Measurements from ENCODE around the gene ZMIZ1. TPM values are rescaled to one million over a fixed set of nuclear protein-coding genes. Genes with fewer than 3 reads are reported as not detected.

Gene ZMIZ1
- polyA plus RNA-seq, 2 of the 4 experiments (the other 2 are of a cell fraction): 8.1 to 30.3 TPM

- no peak overlapping the region for H3K27ac ChIP-seq
- H3K9me3 ChIP-seq: no peaks in the 10 kb centered on the region
- H3K4me2 ChIP-seq: no peak overlapping the region
- 0 out of 3 replicates have a peak, but pooled peaks cover 2% of the 10 kb centered on the region for H3K4me1 ChIP-seq
- H3K4me3 ChIP-seq: no peak overlapping the region
- ChIA-PET CTCF (no interaction called here), POLR2A (no interaction called here)
- WGBS (ENCODE audit: missing lambda C conversion rate): 92% methylated on average over 11 of the region's 14 CpGs
- TF ChIP-seq CBX8 (IDR thresholded peaks at IDR 0.05) (no peak), JUNB (IDR thresholded peaks at IDR 0.05) (no peak), PHF8 (IDR thresholded peaks at IDR 0.05; ENCODE audit: borderline replicate concordance, low read depth) (no peak)
- TF ChIP-seq, protein P1, sequence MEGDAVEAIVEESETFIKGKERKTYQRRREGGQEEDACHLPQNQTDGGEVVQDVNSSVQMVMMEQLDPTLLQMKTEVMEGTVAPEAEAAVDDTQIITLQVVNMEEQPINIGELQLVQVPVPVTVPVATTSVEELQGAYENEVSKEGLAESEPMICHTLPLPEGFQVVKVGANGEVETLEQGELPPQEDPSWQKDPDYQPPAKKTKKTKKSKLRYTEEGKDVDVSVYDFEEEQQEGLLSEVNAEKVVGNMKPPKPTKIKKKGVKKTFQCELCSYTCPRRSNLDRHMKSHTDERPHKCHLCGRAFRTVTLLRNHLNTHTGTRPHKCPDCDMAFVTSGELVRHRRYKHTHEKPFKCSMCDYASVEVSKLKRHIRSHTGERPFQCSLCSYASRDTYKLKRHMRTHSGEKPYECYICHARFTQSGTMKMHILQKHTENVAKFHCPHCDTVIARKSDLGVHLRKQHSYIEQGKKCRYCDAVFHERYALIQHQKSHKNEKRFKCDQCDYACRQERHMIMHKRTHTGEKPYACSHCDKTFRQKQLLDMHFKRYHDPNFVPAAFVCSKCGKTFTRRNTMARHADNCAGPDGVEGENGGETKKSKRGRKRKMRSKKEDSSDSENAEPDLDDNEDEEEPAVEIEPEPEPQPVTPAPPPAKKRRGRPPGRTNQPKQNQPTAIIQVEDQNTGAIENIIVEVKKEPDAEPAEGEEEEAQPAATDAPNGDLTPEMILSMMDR (IDR thresholded peaks at IDR 0.05): no peak
- no peak for DNase-seq (ENCODE audit: low read depth in 1 of 2, low spot score in 1 of 2)
- ATAC-seq: peak in 1 of 2 experiments; percentile 15; a peak in 2 of 6 replicates
- FAIRE-seq: no peak
Observed at GRCh38 chr10:79246606-79247275, 178.0 kb downstream of the ZMIZ1 start.

DNA sequence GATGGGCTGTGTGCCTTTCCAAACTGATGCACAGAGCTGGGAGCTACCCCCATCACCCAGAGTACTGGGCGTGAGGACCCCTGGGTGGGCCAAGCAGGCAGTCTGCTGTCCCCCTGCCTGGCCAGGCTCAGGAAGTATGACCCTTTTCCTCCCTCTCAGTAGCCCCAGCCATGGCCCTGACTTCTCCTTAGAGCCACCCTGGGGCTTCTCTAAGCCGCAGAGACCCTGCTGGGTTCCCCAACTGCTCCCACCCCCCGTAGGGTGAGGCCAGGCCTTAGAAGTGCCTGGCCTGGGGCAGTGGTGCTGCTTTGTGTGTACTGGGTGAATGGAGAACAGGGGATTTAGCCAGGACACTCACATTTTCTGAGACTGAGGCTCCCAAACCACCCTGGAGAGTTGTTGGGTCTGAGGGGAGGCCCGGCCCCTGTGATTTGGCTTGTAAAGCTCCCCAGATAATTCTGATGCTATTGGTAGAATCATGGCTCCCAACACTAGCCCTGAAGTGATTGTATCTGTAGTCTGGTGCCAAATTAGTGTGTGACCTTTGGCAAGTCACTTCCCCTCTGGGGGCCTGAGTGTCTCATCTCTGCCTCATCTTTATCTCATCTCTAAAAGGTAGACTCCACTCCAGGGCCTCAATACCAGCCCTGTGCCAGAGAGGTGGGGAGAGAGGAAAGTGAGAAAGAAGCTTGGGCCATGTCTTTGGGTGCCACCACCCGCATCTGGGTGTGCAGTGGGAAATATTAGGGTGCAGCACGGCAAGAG lies 178.8 kb downstream of the ZMIZ1 start:
- CTCF ChIA-PET: no interaction called here
- no peak overlapping the region for H3K4me3 ChIP-seq
- H3K9me3 ChIP-seq: no peaks in the 10 kb centered on the region
- TF ChIP-seq ZFP36 (IDR thresholded peaks at IDR 0.05; ENCODE audit: borderline replicate concordance, partially characterized antibody) (no peak), POLR2A (IDR thresholded peaks at IDR 0.05; ENCODE audit: low read length) (no peak), HOXB5 (CRISPR knock-in tag; IDR thresholded peaks at IDR 0.05) (no peak), NR3C1 (IDR thresholded peaks at IDR 0.05) (no peak), JUN (IDR thresholded peaks at IDR 0.05) (no peak), NFE2L2 (conservative IDR thresholded peaks at IDR 0.05; ENCODE audit: low read length) (no peak), MAZ (IDR thresholded peaks at IDR 0.05; ENCODE audit: borderline replicate concordance, low read depth, low read length) (no peak), NPAS2 (CRISPR knock-in tag; IDR thresholded peaks at IDR 0.05; ENCODE audit: borderline replicate concordance) (no peak), HEYL (CRISPR knock-in tag; IDR thresholded peaks at IDR 0.05) (no peak), CBX2 (IDR thresholded peaks at IDR 0.05; ENCODE audit: borderline replicate concordance, low read depth) (no peak), HDAC2 (IDR thresholded peaks at IDR 0.05) (no peak)
- TF ChIP-seq, protein P2, sequence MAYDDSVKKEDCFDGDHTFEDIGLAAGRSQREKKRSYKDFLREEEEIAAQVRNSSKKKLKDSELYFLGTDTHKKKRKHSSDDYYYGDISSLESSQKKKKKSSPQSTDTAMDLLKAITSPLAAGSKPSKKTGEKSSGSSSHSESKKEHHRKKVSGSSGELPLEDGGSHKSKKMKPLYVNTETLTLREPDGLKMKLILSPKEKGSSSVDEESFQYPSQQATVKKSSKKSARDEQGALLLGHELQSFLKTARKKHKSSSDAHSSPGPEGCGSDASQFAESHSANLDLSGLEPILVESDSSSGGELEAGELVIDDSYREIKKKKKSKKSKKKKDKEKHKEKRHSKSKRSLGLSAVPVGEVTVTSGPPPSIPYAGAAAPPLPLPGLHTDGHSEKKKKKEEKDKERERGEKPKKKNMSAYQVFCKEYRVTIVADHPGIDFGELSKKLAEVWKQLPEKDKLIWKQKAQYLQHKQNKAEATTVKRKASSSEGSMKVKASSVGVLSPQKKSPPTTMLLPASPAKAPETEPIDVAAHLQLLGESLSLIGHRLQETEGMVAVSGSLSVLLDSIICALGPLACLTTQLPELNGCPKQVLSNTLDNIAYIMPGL (CRISPR knock-in tag; IDR thresholded peaks at IDR 0.05; ENCODE audit: borderline replicate concordance): no peak
- TF ChIP-seq, protein P3, sequence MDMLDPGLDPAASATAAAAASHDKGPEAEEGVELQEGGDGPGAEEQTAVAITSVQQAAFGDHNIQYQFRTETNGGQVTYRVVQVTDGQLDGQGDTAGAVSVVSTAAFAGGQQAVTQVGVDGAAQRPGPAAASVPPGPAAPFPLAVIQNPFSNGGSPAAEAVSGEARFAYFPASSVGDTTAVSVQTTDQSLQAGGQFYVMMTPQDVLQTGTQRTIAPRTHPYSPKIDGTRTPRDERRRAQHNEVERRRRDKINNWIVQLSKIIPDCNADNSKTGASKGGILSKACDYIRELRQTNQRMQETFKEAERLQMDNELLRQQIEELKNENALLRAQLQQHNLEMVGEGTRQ (IDR thresholded peaks at IDR 0.05): no peak
- TF ChIP-seq, protein P4, sequence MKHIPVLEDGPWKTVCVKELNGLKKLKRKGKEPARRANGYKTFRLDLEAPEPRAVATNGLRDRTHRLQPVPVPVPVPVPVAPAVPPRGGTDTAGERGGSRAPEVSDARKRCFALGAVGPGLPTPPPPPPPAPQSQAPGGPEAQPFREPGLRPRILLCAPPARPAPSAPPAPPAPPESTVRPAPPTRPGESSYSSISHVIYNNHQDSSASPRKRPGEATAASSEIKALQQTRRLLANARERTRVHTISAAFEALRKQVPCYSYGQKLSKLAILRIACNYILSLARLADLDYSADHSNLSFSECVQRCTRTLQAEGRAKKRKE (CRISPR knock-in tag; IDR thresholded peaks at IDR 0.05; ENCODE audit: low read depth): no peak
- TF ChIP-seq, protein P5, sequence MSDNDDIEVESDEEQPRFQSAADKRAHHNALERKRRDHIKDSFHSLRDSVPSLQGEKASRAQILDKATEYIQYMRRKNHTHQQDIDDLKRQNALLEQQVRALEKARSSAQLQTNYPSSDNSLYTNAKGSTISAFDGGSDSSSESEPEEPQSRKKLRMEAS (IDR thresholded peaks at IDR 0.05): no peak
- H3K27ac ChIP-seq: 0 out of 6 replicates have a peak overlapping the region, but pooled peaks of 1 of the 2 experiments have one; percentile 16
- FAIRE-seq: no peak
- no peak overlapping the region for H3K4me2 ChIP-seq
- 88% methylated on average over 6 of the region's 6 CpGs for WGBS (ENCODE audit: missing lambda C conversion rate)
- POLR2A ChIA-PET: no interaction called here
- 0 out of 3 replicates have a peak, but pooled peaks cover 2% of the 10 kb centered on the region for H3K4me1 ChIP-seq
- ATAC-seq: no peak
- no peak for DNase-seq (ENCODE audit: low read depth in 1 of 2, low spot score in 1 of 2)
